HEK293T (cell line): Measurements from ENCODE around the gene SUSD6.

ENCODE experiments used
- ARNT ChIP-seq: fragments of 450-650 bp; IDR thresholded peaks from 2 replicates; pipeline ENCODE4 v1.6.1; 2017; ENCODE audit warnings: mild to moderate bottlenecking
- CTBP1 ChIP-seq: fragments of 450-650 bp; IDR thresholded peaks from 2 replicates; pipeline ENCODE4 v1.6.1; 2016; ENCODE audit warnings: borderline replicate concordance
- FOXA1 ChIP-seq: fragments of 450-650 bp; IDR thresholded peaks from 2 replicates; pipeline ENCODE4 v1.6.1; 2016; ENCODE audit warnings: mild to moderate bottlenecking
- HDGF ChIP-seq: fragments of 450-650 bp; IDR thresholded peaks from 2 replicates; pipeline ENCODE4 v1.6.1; 2017; ENCODE audit warnings: antibody characterized with exemption, borderline replicate concordance
- L3MBTL2 ChIP-seq: fragments of 450-650 bp; conservative IDR thresholded peaks from 2 replicates; pipeline ENCODE4 v1.6.1; 2016; ENCODE audit warnings: mild to moderate bottlenecking
- LEF1 ChIP-seq: fragments of 450-650 bp; IDR thresholded peaks from 2 replicates; pipeline ENCODE4 v1.6.1; 2017; ENCODE audit warnings: mild to moderate bottlenecking, borderline replicate concordance
- NFRKB ChIP-seq: fragments of 450-650 bp; IDR thresholded peaks from 2 replicates; pipeline ENCODE4 v1.6.1; 2016; ENCODE audit warnings: mild to moderate bottlenecking, moderate library complexity
- SP1 ChIP-seq: fragments of 450-650 bp; IDR thresholded peaks from 2 replicates; pipeline ENCODE4 v1.6.1; 2017
- SUZ12 ChIP-seq: fragments of 450-650 bp; IDR thresholded peaks from 2 replicates; pipeline ENCODE4 v1.6.1; 2016; ENCODE audit warnings: mild to moderate bottlenecking
- TARDBP ChIP-seq: fragments of 450-650 bp; IDR thresholded peaks from 2 replicates; pipeline ENCODE4 v1.6.1; 2016
- TF ChIP-seq, protein P1 (sequence below): fragments of 450-650 bp; IDR thresholded peaks from 2 replicates; pipeline ENCODE4 v1.6.1; 2016

- TF ChIP-seq SUZ12 = no peak
- TF ChIP-seq L3MBTL2 = no peak
- TF ChIP-seq, protein P1, sequence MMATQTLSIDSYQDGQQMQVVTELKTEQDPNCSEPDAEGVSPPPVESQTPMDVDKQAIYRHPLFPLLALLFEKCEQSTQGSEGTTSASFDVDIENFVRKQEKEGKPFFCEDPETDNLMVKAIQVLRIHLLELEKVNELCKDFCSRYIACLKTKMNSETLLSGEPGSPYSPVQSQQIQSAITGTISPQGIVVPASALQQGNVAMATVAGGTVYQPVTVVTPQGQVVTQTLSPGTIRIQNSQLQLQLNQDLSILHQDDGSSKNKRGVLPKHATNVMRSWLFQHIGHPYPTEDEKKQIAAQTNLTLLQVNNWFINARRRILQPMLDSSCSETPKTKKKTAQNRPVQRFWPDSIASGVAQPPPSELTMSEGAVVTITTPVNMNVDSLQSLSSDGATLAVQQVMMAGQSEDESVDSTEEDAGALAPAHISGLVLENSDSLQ = no peak
- TF ChIP-seq CTBP1 = no peak
- no peak for TF ChIP-seq HDGF
- TF ChIP-seq NFRKB = no peak
- no peak for TF ChIP-seq FOXA1
- TF ChIP-seq LEF1 = no peak
- no peak for TF ChIP-seq ARNT
- TF ChIP-seq SP1 = no peak
- TF ChIP-seq TARDBP = no peak
These were observed 49.2 kb downstream of the SUSD6 start for GRCh38 chr14:69660344-69661193.
